HepG2 (cell line): ENCODE results near the gene IQSEC1. TPM values are rescaled to one million over a fixed set of nuclear protein-coding genes. Genes with fewer than 3 reads are reported as not detected.
A peak's percentile ranks its signal among the peaks of the same experiment; 100 is the strongest.

ENCODE experiments used
- ARID5B ChIP-seq: IDR thresholded peaks from 2 replicates; pipeline ENCODE4 v1.4.0; 2020; ENCODE audit warnings: mild to moderate bottlenecking, missing genetic modification reagents
- EHMT2 ChIP-seq: fragments of 200-600 bp; sonication (generic); IDR thresholded peaks from 2 replicates; pipeline ENCODE4 v1.7.0; 2017; ENCODE audit warnings: antibody characterized with exemption, low read depth, low read length, borderline replicate concordance
- HNF4A ChIP-seq: sonication (generic); formaldehyde crosslinking; IDR thresholded peaks from 2 replicates; pipeline ENCODE4 v1.4.0; 2020; ENCODE audit warnings: missing genetic modification reagents
- ISX ChIP-seq: sonication (generic); formaldehyde crosslinking; conservative IDR thresholded peaks from 2 replicates; pipeline ENCODE4 v1.5.0; 2020; ENCODE audit warnings: missing genetic modification reagents
- KLF6 ChIP-seq: IDR thresholded peaks from 2 replicates; pipeline ENCODE4 v1.8.0; 2016; ENCODE audit warnings: missing biosample characterization, missing genetic modification reagents
- NFKBIZ ChIP-seq: IDR thresholded peaks from 2 replicates; pipeline ENCODE4 v1.6.1; 2018; ENCODE audit warnings: missing genetic modification reagents, missing compliant biosample characterization
- POLR2G ChIP-seq: fragments of 200-400 bp; formaldehyde crosslinking; IDR thresholded peaks from 2 replicates; pipeline ENCODE4 v1.6.1; 2018; ENCODE audit warnings: mild to moderate bottlenecking, low read depth, low read length, moderate library complexity
- SKIL ChIP-seq: sonication (generic); formaldehyde crosslinking; IDR thresholded peaks from 2 replicates; pipeline ENCODE4 v1.8.0; 2022; ENCODE audit warnings: missing genetic modification reagents, mild to moderate bottlenecking, moderate library complexity, borderline replicate concordance
- TERF1 ChIP-seq: sonication (generic); formaldehyde crosslinking; IDR thresholded peaks from 2 replicates; pipeline ENCODE4 v1.8.0; 2022; ENCODE audit warnings: mild to moderate bottlenecking, missing genetic modification reagents, moderate library complexity
- THAP11 ChIP-seq: IDR thresholded peaks from 2 replicates; pipeline ENCODE4 v1.6.1; 2016; ENCODE audit warnings: missing biosample characterization, missing genetic modification reagents
- USF2 ChIP-seq, 2 experiments: sonication (generic) in 1 of 2; formaldehyde crosslinking in 1 of 2; IDR thresholded peaks; 2 replicates each; pipeline versions ENCODE4 v1.5.1 to v1.6.1; 2011 to 2020; ENCODE audit warnings: borderline replicate concordance in 1 of 2, low read depth in 1 of 2, low read length in 1 of 2, mild to moderate bottlenecking in 1 of 2, missing genetic modification reagents in 1 of 2, moderate library complexity in 1 of 2
- ZFP36L2 ChIP-seq: sonication (generic); formaldehyde crosslinking; IDR thresholded peaks from 2 replicates; pipeline ENCODE4 v1.4.0; 2020; ENCODE audit warnings: missing genetic modification reagents
- ZFY ChIP-seq: sonication (generic); formaldehyde crosslinking; IDR thresholded peaks from 2 replicates; pipeline ENCODE4 v1.4.0; 2020; ENCODE audit warnings: missing genetic modification reagents
- ZNF101 ChIP-seq: sonication (generic); formaldehyde crosslinking; IDR thresholded peaks from 2 replicates; pipeline ENCODE4 v1.4.0; 2020; ENCODE audit warnings: mild to moderate bottlenecking, low read depth, missing genetic modification reagents, borderline replicate concordance
- ZNF275 ChIP-seq: sonication (generic); formaldehyde crosslinking; IDR thresholded peaks from 2 replicates; pipeline ENCODE4 v1.8.0; 2022; ENCODE audit warnings: missing genetic modification reagents, mild to moderate bottlenecking, inconsistent platforms, borderline replicate concordance
- ZNF441 ChIP-seq: sonication (generic); formaldehyde crosslinking; IDR thresholded peaks from 2 replicates; pipeline ENCODE4 v1.7.0; 2021; ENCODE audit warnings: missing genetic modification reagents, borderline replicate concordance
- ZNF75D ChIP-seq: sonication (generic); formaldehyde crosslinking; IDR thresholded peaks from 2 replicates; pipeline ENCODE4 v1.8.1; 2023; ENCODE audit warnings: missing genetic modification reagents, mild to moderate bottlenecking, borderline replicate concordance
- ZNF891 ChIP-seq: sonication (generic); formaldehyde crosslinking; IDR thresholded peaks from 2 replicates; pipeline ENCODE4 v1.5.0; 2020; ENCODE audit warnings: mild to moderate bottlenecking, missing genetic modification reagents
- polyA plus RNA-seq, 8 experiments: library from polyadenylated mRNA; depleted of rRNA in 3 of 8; stranded (reverse) in 7 of 8; unstranded in 1 of 8; fragments of >200 nt; fragmentation: Illumina TruSeq in 4 of 8; extraction: Trizol in 4 of 8; gene quantifications; 2 replicates each; pipeline versions ENCODE4 v1.2.1 to v1.2.3, GENCODE V29; 2011 to 2016; ENCODE audit warnings: low read depth in 4 of 8, missing spikeins in 1 of 8, mixed read lengths in 1 of 8; ENCODE audit not compliant: insufficient read depth in 1 of 8
- total RNA-seq, 5 experiments: library from RNA; depleted of rRNA; stranded (reverse); fragments of >200 nt; fragmentation: Illumina TruSeq; extraction: Trizol; gene quantifications; 2 replicates each; pipeline ENCODE4 v1.2.3, GENCODE V29; 2016; ENCODE audit warnings: low read depth in 1 of 5

Gene IQSEC1
- total and polyA plus RNA-seq, 2 of the 13 experiments (the other 11 are each of a cell fraction or from before 2014, with no cell fraction given) = 17.4 to 20.2 TPM

- TF ChIP-seq TERF1 (CRISPR knock-in tag) (no peak), THAP11 (CRISPR knock-in tag) (no peak), ISX (CRISPR knock-in tag) (no peak), ZNF441 (no peak), HNF4A (CRISPR knock-in tag) (peak; percentile 80), ZFP36L2 (CRISPR knock-in tag) (no peak), ZNF101 (no peak), ZNF75D (CRISPR knock-in tag) (no peak), ZNF891 (CRISPR knock-in tag) (no peak), NFKBIZ (CRISPR knock-in tag) (no peak), POLR2G (no peak), KLF6 (CRISPR knock-in tag) (no peak), USF2 (IDR thresholded peaks at IDR 0.05; ENCODE audit: low read depth, low read length) (no peak), USF2 (CRISPR knock-in tag; IDR thresholded peaks at IDR 0.05; ENCODE audit: borderline replicate concordance) (no peak), ZNF275 (CRISPR knock-in tag) (no peak), ARID5B (CRISPR knock-in tag) (peak; percentile 19; the same call in 1 of the 2 replicates), EHMT2 (no peak), SKIL (no peak), ZFY (CRISPR knock-in tag) (no peak)
These were observed 38.8 kb upstream of the IQSEC1 start (continued) for GRCh38 chr3:13111873-13112520.
